Measurements from ENCODE around the gene BST2. TPM values are rescaled to one million over a fixed set of nuclear protein-coding genes. Genes with fewer than 3 reads are reported as not detected.

Gene BST2
- polyA plus RNA-seq, 1 donor (not counting 4 experiments of a cell fraction or from before 2014, with no cell fraction given) = 4.4 TPM

DNA sequence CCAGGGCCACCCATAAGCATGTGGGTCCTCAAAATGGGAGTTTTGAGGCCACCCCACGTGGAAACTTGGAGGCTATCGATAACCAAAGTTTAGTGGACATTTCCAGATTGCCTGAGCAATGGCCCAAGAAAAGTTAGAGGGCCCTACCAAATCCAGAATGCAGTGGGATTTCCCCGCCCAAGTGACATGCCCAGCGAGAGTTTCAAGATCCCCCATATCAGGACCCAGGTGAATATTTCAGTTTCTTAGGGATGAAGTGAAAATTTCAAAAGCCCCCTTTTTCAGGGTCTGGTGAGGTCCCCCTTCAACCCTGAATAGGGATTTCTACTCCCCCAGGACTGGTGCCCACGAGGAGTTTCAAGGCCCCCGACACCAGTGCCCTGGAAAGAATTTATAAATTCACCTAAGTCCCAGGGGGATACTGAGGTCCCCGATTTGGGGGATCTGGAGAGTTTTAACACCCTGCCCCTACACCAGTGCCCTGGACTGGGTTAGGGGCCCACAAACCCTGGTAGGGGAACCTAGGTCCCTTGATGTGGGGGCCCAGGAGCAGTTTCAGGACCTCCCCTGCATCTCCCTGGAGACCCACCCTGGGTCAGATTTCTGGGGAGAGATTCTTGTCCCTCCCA is 695 bp downstream of the BST2 start:
- dilution Hi-C loops (cut with MboI; ENCODE audit: extremely low pct_ligation_motif_present, low sequenced_read_pairs) = no loop called here
- no peak overlapping the region for H3K27ac ChIP-seq (ENCODE audit: control insufficient read depth, insufficient read depth, low read length)

DNA sequence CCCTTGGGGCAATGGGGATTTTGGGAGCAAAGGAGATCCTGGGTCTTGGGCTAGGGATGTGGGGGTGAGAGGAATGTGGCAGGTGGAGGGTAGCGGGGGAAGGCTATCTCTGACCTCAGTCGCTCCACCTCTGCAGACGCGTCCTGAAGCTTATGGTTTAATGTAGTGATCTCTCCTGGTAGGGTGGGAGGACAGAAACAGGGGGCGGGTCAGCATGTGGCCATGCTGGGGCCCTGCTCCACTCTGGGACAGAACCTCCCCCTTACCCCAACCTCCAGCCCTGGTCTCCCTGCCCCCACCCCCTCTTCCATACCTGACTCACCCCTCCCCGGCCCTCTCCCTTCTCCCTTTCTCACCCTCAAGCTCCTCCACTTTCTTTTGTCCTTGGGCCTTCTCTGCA is 1.4 kb downstream of the BST2 start:
- Histone ChIP-seq H3K27me3 (ENCODE audit: control insufficient read depth, extremely low read depth, insufficient read depth, low read length) (peaks cover 3% of the 10 kb centered on the region), H3K9me3 (ENCODE audit: control insufficient read depth, low read depth, low read length) (no peaks in the 10 kb centered on the region), H3K9me1 (ENCODE audit: control insufficient read depth, extremely low read depth, insufficient read depth, low read length) (no peaks in the 10 kb centered on the region), H2AFZ (ENCODE audit: control insufficient read depth, low read length) (no peak overlapping the region), H4K20me1 (ENCODE audit: control insufficient read depth, extremely low read depth, insufficient read depth, low read length) (no peaks in the 10 kb centered on the region), H3K27ac (ENCODE audit: control insufficient read depth, insufficient read depth, low read length) (no peak overlapping the region), H3K4me3 (ENCODE audit: control insufficient read depth in 2 of 3, extremely low read depth in 1 of 3, insufficient read depth in 2 of 3, low read depth in 1 of 3, low read length in 3 of 3) (no peak overlapping the region), H3K4me2 (ENCODE audit: control insufficient read depth, extremely low read depth, insufficient read depth, low read depth, low read length) (no peak overlapping the region), H3K4me1 (ENCODE audit: control insufficient read depth, extremely low read depth, insufficient read depth, low read length) (no peaks in the 10 kb centered on the region), H3K36me3 (ENCODE audit: control insufficient read depth in 2 of 2, extremely low read depth in 1 of 2, insufficient read depth in 2 of 2, low read length in 2 of 2) (no peaks in the 10 kb centered on the region), H3K79me2 (ENCODE audit: control insufficient read depth, insufficient read depth, low read length) (no peaks in the 10 kb centered on the region), H3K9ac (ENCODE audit: control insufficient read depth, extremely low read depth, insufficient read depth, low read length) (no peak overlapping the region)
- no peak for FAIRE-seq
- no peak for DNase-seq (ENCODE audit: low read depth, low spot score)
- dilution Hi-C loops (cut with MboI; ENCODE audit: extremely low pct_ligation_motif_present, low sequenced_read_pairs) = no loop called here
- TF ChIP-seq, protein P1, sequence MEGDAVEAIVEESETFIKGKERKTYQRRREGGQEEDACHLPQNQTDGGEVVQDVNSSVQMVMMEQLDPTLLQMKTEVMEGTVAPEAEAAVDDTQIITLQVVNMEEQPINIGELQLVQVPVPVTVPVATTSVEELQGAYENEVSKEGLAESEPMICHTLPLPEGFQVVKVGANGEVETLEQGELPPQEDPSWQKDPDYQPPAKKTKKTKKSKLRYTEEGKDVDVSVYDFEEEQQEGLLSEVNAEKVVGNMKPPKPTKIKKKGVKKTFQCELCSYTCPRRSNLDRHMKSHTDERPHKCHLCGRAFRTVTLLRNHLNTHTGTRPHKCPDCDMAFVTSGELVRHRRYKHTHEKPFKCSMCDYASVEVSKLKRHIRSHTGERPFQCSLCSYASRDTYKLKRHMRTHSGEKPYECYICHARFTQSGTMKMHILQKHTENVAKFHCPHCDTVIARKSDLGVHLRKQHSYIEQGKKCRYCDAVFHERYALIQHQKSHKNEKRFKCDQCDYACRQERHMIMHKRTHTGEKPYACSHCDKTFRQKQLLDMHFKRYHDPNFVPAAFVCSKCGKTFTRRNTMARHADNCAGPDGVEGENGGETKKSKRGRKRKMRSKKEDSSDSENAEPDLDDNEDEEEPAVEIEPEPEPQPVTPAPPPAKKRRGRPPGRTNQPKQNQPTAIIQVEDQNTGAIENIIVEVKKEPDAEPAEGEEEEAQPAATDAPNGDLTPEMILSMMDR (optimal IDR thresholded peaks at IDR 0.05 in 1 of 3, IDR thresholded peaks at IDR 0.05 in 1 of 3, conservative IDR thresholded peaks at IDR 0.05 in 1 of 3; ENCODE audit: extremely low read depth in 1 of 3, insufficient read depth in 2 of 3, low read length in 3 of 3) = no peak
- TF ChIP-seq EZH2 (IDR thresholded peaks at IDR 0.05; ENCODE audit: low read length) = no peak

More for the DNA sequence above, 695 bp downstream of the BST2 start:
- H3K79me2 ChIP-seq (ENCODE audit: control insufficient read depth, insufficient read depth, low read length) = no peaks in the 10 kb centered on the region
- no peaks in the 10 kb centered on the region for H3K36me3 ChIP-seq (ENCODE audit: control insufficient read depth in 2 of 2, extremely low read depth in 1 of 2, insufficient read depth in 2 of 2, low read length in 2 of 2)
- no peaks in the 10 kb centered on the region for H3K9me1 ChIP-seq (ENCODE audit: control insufficient read depth, extremely low read depth, insufficient read depth, low read length)
- no peak overlapping the region for H2AFZ ChIP-seq (ENCODE audit: control insufficient read depth, low read length)
- H3K4me3 ChIP-seq (ENCODE audit: control insufficient read depth in 2 of 3, extremely low read depth in 1 of 3, insufficient read depth in 2 of 3, low read depth in 1 of 3, low read length in 3 of 3) = no peak overlapping the region
- H3K27me3 ChIP-seq (ENCODE audit: control insufficient read depth, extremely low read depth, insufficient read depth, low read length) = peaks cover 3% of the 10 kb centered on the region
- no peak for TF ChIP-seq EZH2 (IDR thresholded peaks at IDR 0.05; ENCODE audit: low read length)
- TF ChIP-seq, protein P1 (optimal IDR thresholded peaks at IDR 0.05 in 1 of 3, IDR thresholded peaks at IDR 0.05 in 1 of 3, conservative IDR thresholded peaks at IDR 0.05 in 1 of 3; ENCODE audit: extremely low read depth in 1 of 3, insufficient read depth in 2 of 3, low read length in 3 of 3) = no peak
- no peaks in the 10 kb centered on the region for H3K4me1 ChIP-seq (ENCODE audit: control insufficient read depth, extremely low read depth, insufficient read depth, low read length)
- H3K4me2 ChIP-seq (ENCODE audit: control insufficient read depth, extremely low read depth, insufficient read depth, low read depth, low read length) = no peak overlapping the region
- H3K9me3 ChIP-seq (ENCODE audit: control insufficient read depth, low read depth, low read length) = no peaks in the 10 kb centered on the region
- DNase-seq (ENCODE audit: low read depth, low spot score) = no peak
- H4K20me1 ChIP-seq (ENCODE audit: control insufficient read depth, extremely low read depth, insufficient read depth, low read length) = no peaks in the 10 kb centered on the region
- no peak overlapping the region for H3K9ac ChIP-seq (ENCODE audit: control insufficient read depth, extremely low read depth, insufficient read depth, low read length)
- FAIRE-seq = no peak
